Measurements from ENCODE around the gene CORT.

CORT gene

DNA sequence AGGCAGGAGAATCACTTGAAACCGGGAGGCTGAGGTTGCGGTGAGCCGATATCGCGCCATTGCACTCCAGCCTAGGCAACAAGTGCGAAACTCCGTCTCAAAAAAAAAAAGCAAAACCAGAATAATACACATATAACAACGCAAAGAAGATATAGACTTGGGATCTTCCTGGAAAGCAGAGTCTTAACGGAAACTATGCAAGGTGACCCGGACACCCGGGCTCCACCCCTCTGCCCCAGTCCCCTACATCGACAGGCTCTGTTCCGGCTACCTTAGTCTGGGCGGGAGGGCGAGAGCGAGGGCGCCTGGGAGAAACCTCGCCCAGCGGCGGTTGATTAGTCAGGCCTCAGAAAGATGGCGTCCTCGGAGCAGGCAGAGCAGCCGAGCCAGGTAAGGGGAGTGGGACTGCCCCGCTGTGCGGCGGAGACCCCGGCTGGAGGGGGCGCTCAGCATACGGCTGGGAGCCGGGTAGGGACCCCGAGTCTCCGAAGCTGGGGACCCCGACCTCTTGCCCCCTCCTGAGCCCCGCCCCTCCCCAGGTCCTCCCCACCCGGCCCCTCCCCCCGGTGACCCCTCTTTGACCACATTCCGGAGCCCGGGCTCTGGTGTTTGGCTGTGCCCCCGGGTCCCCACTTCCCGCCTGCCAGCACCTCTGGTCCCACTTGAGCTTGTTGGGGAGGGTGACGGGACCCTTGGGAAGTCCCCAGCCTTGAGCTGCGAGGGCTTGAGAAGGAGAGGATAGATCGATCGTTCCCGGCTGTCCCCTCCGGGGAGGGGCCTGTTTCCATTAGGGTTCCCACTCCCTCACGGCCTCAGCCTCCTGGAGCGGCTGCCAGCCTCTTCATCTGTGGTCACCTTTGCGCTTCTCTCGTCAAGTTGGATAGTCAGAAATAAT, 25.0 kb downstream of the CORT start, which contains the start of gene PEX14:
Gene PEX14 (plus strand): TSS at position 338 of the 895 bp plus-strand sequence. CDS start 17 bp downstream, at position 355.
- peak; percentile 82 to 88 for DNase-seq (ENCODE audit: low read depth in 2 of 2)

DNA sequence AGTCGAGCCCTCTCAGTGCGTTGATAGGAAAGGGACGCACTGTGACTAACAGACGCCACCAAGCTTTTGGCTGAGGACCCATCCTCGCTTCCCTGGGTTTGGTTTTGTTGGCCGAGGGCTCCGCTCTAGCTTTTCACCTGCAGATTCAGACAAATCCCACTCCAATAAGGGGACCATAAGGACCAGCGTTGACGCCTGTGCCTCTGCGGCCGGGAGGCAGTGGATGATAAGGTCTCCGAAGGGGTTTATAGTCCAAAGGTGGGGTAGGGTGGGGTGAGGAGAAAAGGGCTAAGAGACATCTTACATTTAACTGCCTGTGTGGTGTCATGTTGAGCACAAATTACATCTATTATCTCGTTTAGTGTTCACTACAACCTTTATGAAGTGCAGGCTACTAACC, 25.7 kb downstream of the CORT start:
- DNase-seq (ENCODE audit: low read depth in 2 of 2), result no peak

DNA sequence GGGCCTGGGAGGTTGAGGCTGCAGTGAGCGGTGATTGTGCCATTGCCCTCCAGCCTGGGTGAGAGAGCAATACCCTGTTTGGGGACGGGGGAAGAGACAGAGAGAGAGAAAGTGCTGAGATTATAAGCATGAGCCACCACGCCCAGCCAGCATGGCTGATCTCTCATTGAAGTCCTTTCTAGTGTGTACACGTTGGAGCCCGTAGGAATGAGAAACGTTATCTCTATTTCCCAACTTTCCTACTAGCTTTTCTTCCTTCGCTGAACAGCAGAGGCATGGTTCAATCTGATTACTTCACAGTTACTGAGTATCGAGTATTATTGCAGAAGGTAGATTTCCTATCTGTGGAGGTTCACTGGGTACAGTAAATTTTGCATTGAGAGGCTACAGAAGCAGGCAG, 29.5 kb downstream of the CORT start:
- DNase-seq (ENCODE audit: low read depth in 2 of 2), result no peak

DNA sequence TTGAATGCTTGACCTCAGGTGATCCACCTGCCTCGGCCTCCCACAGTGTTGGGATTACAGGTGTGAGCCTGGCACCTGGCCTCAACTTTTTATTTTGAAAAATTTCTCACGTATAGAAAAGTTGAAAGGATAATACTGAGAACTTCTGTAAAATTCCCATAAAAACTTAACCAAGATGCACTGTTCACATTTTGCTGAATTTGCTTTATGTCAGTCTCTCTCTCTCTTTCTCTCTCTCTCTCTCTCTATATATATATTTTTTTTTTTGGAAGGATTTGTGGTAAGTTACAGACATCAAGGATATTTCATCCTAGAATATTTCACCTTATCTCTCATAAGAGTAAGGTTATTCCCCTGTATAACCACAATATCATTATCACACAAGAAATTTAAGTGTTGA, 30.8 kb downstream of the CORT start:
- no peak for DNase-seq (ENCODE audit: low read depth in 2 of 2)

DNA sequence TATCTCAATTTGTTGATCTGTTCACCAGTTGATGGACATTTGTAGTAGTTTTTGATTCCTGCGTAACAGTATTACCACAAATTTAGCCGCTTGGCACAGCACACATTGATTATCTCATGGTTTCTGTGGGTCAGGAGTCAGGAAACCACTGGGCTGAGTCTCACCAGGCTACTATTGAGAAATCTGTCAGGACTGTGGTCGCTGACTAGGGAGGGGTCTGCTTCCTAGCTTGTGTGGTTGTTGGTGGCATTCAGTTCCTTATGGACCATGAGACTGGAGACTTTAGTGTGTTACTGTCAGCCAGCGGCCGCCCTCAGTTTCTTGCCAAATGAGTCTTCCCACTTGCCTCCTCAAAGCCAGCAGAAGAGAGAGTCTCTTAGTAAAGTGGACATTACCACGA, 34.7 kb downstream of the CORT start:
- no peak for DNase-seq (ENCODE audit: low read depth in 2 of 2)

DNA sequence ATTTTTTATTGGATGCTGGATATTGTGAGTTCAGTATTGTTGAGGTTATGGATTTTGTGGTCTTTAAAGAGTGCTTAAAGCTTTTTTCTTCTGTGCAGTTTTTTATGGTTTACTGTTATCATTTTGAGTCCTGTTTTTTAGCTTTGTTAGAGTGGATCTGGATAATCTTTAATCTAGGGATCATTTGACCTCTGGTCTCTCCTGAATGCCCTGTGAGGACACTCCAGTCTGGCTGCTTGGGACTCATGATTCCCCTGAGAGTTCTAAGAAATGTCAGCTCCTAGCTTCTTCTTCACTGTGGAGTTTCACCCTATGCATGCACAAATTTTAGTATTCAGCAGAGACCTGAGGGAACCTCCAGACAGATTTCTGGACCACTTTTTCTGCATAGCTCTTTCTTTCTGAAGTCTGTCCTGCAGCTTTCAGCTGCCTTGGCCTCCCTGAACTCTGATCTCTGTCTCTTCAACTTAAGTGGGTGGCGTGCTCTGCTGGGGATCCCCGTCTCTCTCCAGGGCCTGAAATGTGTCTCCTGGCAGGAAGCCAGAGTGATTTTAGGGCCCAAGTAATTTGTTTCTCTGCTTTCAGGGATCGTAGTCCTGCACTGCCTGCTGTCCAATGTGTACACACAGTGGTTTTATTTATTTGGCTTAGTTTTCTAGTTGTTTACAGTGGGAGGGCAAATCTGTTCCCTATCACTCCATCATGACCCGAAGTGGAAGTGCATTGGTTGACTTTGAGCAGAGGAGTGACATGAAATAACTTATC, 39.6 kb downstream of the CORT start:
- DNase-seq (ENCODE audit: low read depth in 2 of 2), result no peak

DNA sequence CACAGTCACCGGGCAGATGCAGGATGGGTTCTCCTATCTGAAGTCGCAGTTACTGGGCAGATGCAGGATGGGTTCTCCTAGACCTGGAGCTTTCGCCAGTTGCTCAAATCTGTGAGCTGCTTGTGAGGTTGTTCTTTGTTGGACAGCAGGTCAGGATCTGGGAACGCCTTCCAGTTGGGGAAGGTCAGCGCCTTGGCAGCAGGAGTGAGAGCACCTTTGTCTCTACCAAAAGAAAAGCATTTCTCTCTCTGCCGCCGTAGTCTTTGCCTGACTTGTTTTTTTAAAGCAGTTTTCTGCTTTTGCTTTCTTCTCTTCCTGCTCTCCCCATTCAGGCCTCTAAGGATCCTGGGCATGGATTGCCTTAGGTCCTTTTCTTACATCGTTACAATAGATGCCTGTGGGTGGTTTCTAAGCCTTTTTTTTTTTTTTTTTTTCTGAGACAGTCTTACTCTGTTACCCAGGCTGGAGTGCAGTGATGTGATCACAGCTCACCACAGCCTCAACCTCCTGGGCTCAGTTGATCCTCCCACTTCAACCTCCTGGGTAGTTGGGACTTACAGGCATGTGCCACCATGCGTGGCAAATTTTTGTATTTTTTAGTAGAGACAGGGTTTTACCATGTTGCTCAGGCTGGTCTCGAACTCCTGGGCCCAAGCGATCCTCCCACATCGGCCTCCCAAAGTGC, 40.6 kb downstream of the CORT start:
- DNase-seq (ENCODE audit: low read depth in 2 of 2), result no peak

DNA sequence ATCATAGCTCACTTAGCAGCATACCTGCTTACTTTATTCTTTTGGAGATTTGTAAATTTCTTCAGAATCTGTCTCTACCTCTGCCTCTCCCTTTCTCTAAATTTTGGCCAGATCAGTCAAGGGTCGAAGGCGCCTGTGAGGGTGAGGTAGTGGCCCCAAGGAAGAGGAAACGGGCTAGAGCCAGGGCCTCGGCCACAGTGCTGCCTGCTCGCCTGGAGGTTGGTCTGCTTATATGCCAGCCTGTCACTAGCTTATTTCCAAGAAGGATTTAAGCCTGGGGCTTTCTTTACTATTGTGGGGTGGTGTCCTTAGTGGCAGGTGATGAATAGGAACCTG, 44.6 kb downstream of the CORT start:
- no peak for DNase-seq (ENCODE audit: low read depth in 2 of 2)

DNA sequence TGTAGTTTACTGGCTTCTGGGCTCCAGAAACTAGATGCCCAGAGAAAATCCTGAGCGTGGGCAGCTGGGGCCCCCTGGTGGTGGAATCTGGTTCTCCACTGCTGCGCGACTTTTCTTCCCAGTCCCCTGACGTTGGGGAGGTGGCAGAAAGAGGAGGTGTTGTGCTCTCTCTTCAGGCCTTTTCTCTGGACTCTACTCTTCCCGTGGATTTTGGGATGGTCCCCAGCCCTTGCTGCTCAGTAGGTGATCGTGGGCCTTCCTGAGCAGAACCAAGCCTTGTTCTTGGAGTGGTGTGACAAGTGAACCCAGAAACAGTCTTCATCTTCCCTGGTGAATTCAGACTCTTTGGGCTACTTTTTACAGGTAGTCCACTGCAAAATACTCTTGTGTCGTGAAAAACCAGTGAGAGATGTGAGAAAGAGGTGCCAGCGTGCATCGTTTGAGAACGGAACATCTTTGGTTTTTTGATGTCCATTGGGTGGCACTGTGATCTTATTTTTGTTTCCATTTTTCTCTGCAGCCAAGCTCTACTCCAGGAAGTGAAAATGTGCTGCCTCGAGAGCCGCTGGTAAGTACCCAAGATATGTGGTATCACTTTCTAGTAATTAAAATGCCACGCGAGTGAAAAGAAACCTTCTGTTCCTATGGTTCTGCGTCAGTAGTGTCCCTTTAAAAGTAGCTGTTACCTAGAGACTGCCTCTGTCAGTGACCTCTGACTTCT, 45.1 kb downstream of the CORT start:
- peak; percentile 66 to 85 for DNase-seq (ENCODE audit: low read depth in 2 of 2)

DNA sequence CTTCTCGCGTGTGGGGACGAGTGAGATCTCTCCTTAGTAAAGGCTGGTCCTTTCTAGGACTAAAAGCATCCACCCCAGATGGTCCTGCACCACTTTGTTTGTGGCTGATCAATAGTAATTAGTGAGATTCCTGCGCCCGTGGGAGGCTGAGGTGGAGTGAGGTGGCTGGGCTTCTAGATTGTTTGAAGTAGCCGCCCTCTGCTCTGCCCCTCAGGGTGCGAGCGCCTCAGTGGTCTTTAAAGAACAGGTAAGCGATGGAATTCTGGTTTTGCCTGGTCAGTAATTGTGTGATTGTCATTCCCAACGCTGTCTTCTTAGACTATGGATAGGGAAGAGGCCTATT, 45.6 kb downstream of the CORT start:
- DNase-seq (ENCODE audit: low read depth in 2 of 2), result no peak

DNA sequence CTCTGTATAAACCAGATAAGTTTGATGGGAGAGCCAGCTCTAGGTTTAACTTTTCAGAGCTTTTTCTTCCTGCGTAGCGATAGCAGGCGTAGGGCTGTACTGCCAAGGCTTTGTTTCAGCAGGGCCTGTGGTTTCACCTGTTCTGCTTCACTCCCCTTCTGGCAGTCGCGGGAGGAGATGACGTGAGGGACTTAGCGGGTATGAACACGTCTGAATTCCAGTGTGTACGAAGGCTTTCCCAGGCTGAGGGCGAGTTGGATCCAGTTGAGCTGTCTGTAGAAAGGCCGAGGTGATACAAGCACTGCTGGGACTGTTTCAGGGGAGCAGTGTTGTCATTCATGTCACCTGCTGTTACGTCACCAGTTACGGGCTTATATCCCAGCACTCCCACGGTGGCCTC, 46.1 kb downstream of the CORT start:
- DNase-seq (ENCODE audit: low read depth in 2 of 2), result no peak

DNA sequence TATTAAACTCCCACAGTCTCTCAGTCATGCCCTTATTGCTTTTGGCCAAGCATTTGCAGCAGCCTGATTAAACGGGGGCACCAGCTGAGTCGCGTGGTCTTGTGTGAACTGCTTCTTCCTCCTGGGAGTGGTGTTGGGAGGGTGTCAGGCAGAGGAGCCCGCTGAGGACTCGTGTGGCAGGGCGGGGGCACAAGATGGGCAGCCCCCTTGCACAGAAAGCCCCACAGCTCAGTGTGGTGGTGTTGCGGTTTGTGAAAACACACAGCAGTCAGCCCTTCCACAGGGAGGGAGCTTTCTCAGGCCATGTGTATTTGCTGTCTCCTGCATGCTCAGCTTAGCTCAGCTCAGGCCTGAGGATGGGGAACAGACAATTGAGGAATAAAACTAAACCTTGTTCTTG, 47.3 kb downstream of the CORT start:
- no peak for DNase-seq (ENCODE audit: low read depth in 2 of 2)

DNA sequence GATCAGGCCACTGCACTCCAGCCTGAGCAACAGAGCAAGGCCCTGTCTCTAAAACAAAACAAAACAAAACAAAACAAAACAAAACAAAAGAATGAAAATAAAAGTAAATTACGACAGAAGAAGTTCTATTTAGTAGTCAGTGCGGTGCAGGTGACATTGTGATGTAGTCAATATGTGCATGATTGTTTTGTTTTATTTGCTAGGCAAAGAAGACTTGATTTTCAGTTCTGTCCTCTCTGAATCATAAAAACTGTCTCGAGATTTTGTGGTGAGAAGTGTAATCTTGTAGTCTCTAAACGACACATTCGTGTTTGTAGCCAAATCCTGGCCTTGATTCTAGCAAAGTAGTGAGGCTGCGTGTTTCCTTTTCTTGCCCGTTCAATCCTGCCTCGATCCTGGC, 48.4 kb downstream of the CORT start:
- DNase-seq (ENCODE audit: low read depth in 2 of 2), result no peak

All from stimulated activated CD4-positive, alpha-beta T cell treated with anti-CD3 and anti-CD28 coated beads, Interleukin-4, amount 100 ng/mL, for 48 hours (primary cell).